Hepatocyte (in vitro differentiated cells): Measurements from ENCODE around the gene NT5E. TPM values are rescaled to one million over a fixed set of nuclear protein-coding genes. Genes with fewer than 3 reads are reported as not detected.
A peak's percentile ranks its signal among the peaks of the same experiment; 100 is the strongest.

Experiments used
- DNase-seq: peaks from one replicate; pipeline ENCODE4 v3.0.0-alpha.2; 2016; ENCODE audit warnings: low spot score
- H2AFZ ChIP-seq: fragments of 200-600 bp; sonication (generic); 2 replicates; pipeline ENCODE4 v1.6.0; 2016; ENCODE audit warnings: antibody characterized with exemption, mild to moderate bottlenecking
- H3K27ac ChIP-seq: fragments of 200-600 bp; sonication (generic); 2 replicates; pipeline ENCODE4 v1.5.1; 2016; ENCODE audit warnings: mild to moderate bottlenecking
- H3K27me3 ChIP-seq: fragments of 200-600 bp; sonication (generic); 2 replicates; pipeline ENCODE4 v1.6.1; 2016
- H3K36me3 ChIP-seq: fragments of 200-600 bp; sonication (generic); replicated peaks from 2 replicates; pipeline ENCODE4 v1.5.1; 2016; ENCODE audit warnings: low read depth; ENCODE audit not compliant: insufficient read depth
- H3K4me1 ChIP-seq: fragments of 200-600 bp; sonication (generic); 2 replicates; pipeline ENCODE4 v1.5.1; 2016; ENCODE audit warnings: mild to moderate bottlenecking, moderate library complexity; ENCODE audit not compliant: insufficient read depth
- H3K4me2 ChIP-seq: fragments of 200-600 bp; sonication (generic); 2 replicates; pipeline ENCODE4 v1.6.0; 2016
- H3K4me3 ChIP-seq: fragments of 200-600 bp; sonication (generic); 2 replicates; pipeline ENCODE4 v1.5.1; 2016; ENCODE audit warnings: mild to moderate bottlenecking
- H3K79me2 ChIP-seq: fragments of 200-600 bp; sonication (generic); 2 replicates; pipeline ENCODE4 v1.6.0; 2017; ENCODE audit warnings: mild to moderate bottlenecking
- H3K9me2 ChIP-seq: fragments of 200-600 bp; sonication (generic); replicated peaks from 2 replicates; pipeline ENCODE4 v1.6.0; 2017; ENCODE audit warnings: mild to moderate bottlenecking; ENCODE audit not compliant: insufficient read depth
- H3K9me3 ChIP-seq: fragments of 200-600 bp; sonication (generic); 2 replicates; pipeline ENCODE4 v1.5.1; 2016; ENCODE audit warnings: low read depth, mild to moderate bottlenecking
- H4K20me1 ChIP-seq: fragments of 200-600 bp; sonication (generic); 2 replicates; pipeline ENCODE4 v1.6.0; 2016; ENCODE audit warnings: mild to moderate bottlenecking; ENCODE audit not compliant: insufficient read depth, poor library complexity, severe bottlenecking
- EZH2 ChIP-seq: fragments of 200-600 bp; sonication (generic); IDR thresholded peaks from 2 replicates; pipeline ENCODE4 v1.6.1; 2016; ENCODE audit warnings: antibody characterized with exemption, mild to moderate bottlenecking, borderline replicate concordance
- EZH2phosphoT487 ChIP-seq: fragments of 200-600 bp; sonication (generic); IDR thresholded peaks from one replicate; pipeline ENCODE4 v1.6.1; 2018; ENCODE audit warnings: antibody characterized with exemption, mild to moderate bottlenecking, low read depth, moderate library complexity; ENCODE audit not compliant: unreplicated experiment, severe bottlenecking
- WGBS: methylation state at CpG from one replicate; pipeline ENCODE4 v1.1.6; 2016; ENCODE audit warnings: low lambda C conversion rate; ENCODE audit errors: missing lambda C conversion rate; 5-methylcytosine and 5-hydroxymethylcytosine counted together
- polyA plus RNA-seq: library from polyadenylated mRNA; unstranded; fragments of >200 nt; fragmentation: Nextera tagmentation; extraction: Ambion mirVana; gene quantifications from 2 replicates; pipeline ENCODE4 v1.2.1, GENCODE V29; 2016
- total RNA-seq: library from RNA; depleted of rRNA; stranded (reverse); fragments of >200 nt; gene quantifications from 2 replicates; pipeline ENCODE4 v1.2.3, GENCODE V29; 2014
- TF ChIP-seq, protein P1 (sequence below): fragments of 200-600 bp; sonication (generic); IDR thresholded peaks from 2 replicates; pipeline ENCODE4 v1.5.1; 2016; ENCODE audit warnings: antibody characterized with exemption, mild to moderate bottlenecking; ENCODE audit not compliant: poor library complexity

The NT5E gene
- total and polyA plus RNA-seq, 2 experiments from 2014 or later, result 1.8 to 3.0 TPM

DNA sequence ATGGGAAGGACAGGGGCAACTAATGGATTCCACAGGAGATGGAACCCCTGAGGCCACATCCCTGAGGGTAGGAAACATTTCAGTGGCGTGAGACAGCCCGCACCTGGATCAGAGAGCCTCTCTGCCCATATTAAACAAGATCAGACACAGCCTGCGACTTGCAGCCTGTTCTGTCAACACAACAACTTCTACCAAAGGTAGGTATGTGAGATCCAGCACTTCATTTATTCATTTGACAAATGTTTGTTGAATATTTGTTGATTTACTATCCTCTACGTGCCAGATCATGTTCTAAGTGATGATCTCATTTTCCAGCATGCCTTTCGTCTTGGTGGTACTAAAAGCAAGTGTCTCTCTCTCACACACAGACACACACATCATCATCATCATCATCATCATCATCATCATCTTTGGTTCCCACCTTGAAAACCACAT lies 43.2 kb upstream of the NT5E start:
- WGBS, result 82% methylated on average over 5 of the region's 5 CpGs
- Histone ChIP-seq H3K4me1 (peaks cover 38% of the 10 kb centered on the region), H3K27ac (peak overlapping the region; percentile 96)

DNA sequence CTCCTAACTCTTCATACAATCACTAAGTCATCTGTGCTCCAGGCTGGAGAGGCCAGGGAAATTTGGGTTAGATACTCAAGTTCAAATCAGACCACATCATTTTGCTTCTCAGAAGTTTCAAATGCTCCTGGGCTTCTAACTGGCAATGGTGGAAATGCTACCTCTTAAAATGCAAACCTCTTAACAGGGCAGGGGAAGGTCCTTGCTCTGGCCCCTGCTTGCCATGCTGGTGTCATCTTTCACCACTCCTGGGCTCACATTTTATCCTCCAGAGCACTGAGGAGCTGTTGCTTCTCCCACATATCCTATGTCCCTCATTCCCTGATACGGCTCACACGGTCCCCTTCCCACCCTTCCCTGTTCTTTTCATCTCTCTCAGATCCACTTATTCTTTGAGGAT lies 41.8 kb upstream of the NT5E start:
- Histone ChIP-seq H2AFZ (no peak overlapping the region), H3K9me3 (no peaks in the 10 kb centered on the region)

More for the DNA sequence above, 43.2 kb upstream of the NT5E start:
- DNase-seq, result no peak
- no peaks in the 10 kb centered on the region for H3K9me2 ChIP-seq
- H2AFZ ChIP-seq, result no peak overlapping the region
- no peaks in the 10 kb centered on the region for H3K79me2 ChIP-seq
- TF ChIP-seq EZH2phosphoT487, result no peak
- TF ChIP-seq, protein P1, sequence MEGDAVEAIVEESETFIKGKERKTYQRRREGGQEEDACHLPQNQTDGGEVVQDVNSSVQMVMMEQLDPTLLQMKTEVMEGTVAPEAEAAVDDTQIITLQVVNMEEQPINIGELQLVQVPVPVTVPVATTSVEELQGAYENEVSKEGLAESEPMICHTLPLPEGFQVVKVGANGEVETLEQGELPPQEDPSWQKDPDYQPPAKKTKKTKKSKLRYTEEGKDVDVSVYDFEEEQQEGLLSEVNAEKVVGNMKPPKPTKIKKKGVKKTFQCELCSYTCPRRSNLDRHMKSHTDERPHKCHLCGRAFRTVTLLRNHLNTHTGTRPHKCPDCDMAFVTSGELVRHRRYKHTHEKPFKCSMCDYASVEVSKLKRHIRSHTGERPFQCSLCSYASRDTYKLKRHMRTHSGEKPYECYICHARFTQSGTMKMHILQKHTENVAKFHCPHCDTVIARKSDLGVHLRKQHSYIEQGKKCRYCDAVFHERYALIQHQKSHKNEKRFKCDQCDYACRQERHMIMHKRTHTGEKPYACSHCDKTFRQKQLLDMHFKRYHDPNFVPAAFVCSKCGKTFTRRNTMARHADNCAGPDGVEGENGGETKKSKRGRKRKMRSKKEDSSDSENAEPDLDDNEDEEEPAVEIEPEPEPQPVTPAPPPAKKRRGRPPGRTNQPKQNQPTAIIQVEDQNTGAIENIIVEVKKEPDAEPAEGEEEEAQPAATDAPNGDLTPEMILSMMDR, result no peak
- no peaks in the 10 kb centered on the region for H4K20me1 ChIP-seq
- no peak overlapping the region for H3K4me2 ChIP-seq
- no peaks in the 10 kb centered on the region for H3K9me3 ChIP-seq
- no peaks in the 10 kb centered on the region for H3K27me3 ChIP-seq
- H3K36me3 ChIP-seq, result no peaks in the 10 kb centered on the region
- no peak overlapping the region for H3K4me3 ChIP-seq

DNA sequence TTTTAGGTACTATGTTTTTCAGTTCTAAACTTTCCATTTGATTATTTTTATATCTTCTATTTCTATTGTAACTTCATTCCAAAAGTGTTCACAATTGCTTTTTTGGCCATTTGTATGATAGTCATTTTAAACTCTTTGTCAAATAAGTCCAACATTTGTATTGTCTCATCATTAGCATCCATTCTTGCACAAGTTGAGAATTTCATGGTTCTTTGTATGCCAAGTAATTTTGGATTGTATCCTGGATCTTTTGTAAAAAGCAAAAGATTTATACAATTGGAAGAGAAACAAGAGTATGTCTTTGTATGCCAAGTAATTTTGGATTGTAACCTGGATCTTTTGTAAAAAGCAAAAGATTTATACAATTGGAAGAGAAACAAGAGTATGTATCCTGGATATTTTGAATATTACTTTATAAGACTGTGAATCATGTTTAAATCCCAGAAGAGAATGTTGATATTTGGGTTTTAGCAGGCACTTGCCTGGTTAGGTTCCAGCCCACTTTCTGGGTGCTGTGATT lies 36.9 kb upstream of the NT5E start:
- H3K27me3 ChIP-seq, result no peaks in the 10 kb centered on the region
- H3K27ac ChIP-seq, result no peak overlapping the region
- no peak overlapping the region for H3K4me3 ChIP-seq
- H3K79me2 ChIP-seq, result no peaks in the 10 kb centered on the region
- no peak for DNase-seq
- no peak overlapping the region for H3K4me2 ChIP-seq
- no peaks in the 10 kb centered on the region for H4K20me1 ChIP-seq
- H3K9me2 ChIP-seq, result no peaks in the 10 kb centered on the region
- H3K36me3 ChIP-seq, result no peaks in the 10 kb centered on the region
- H3K4me1 ChIP-seq, result no peaks in the 10 kb centered on the region
- no peak for TF ChIP-seq EZH2
- TF ChIP-seq EZH2phosphoT487, result no peak
- TF ChIP-seq, protein P1, result no peak
- no peak overlapping the region for H2AFZ ChIP-seq
- H3K9me3 ChIP-seq, result no peaks in the 10 kb centered on the region

More for the DNA sequence above, 41.8 kb upstream of the NT5E start:
- H3K4me3 ChIP-seq, result no peak overlapping the region
- H3K4me1 ChIP-seq, result peaks cover 33% of the 10 kb centered on the region
- DNase-seq, result no peak
- no peaks in the 10 kb centered on the region for H3K36me3 ChIP-seq
- 65% methylated on average over 2 of the region's 2 CpGs for WGBS
- H3K27me3 ChIP-seq, result no peaks in the 10 kb centered on the region
- no peak overlapping the region for H3K27ac ChIP-seq
- H3K9me2 ChIP-seq, result no peaks in the 10 kb centered on the region
- H4K20me1 ChIP-seq, result no peaks in the 10 kb centered on the region
- no peak overlapping the region for H3K4me2 ChIP-seq
- TF ChIP-seq EZH2phosphoT487 (no peak), EZH2 (no peak)
- TF ChIP-seq, protein P1, result no peak
- H3K79me2 ChIP-seq, result no peaks in the 10 kb centered on the region

DNA sequence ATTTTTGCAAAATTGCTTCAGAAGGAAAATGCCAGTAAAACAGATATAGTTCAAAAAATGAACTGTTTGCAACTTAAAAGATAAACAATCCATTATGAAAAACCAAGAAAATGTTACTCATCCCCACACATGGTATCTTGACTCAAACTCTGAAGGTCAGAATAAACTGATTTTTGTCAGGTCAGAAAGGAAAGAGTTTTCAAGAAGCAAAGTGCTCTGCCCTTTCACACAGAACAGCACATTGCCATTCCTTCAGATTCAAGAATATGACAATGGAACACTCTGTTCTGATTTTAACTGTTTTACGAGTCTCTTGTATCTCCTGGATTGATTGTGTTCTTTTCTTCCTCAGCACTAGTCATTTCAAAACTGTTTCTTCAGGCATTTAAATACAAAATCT lies 33.8 kb upstream of the NT5E start:
- no peaks in the 10 kb centered on the region for H3K9me3 ChIP-seq
- DNase-seq, result no peak
- H3K27ac ChIP-seq, result no peak overlapping the region
- H3K79me2 ChIP-seq, result no peaks in the 10 kb centered on the region
- no peaks in the 10 kb centered on the region for H4K20me1 ChIP-seq
- no peak overlapping the region for H2AFZ ChIP-seq
- no peaks in the 10 kb centered on the region for H3K4me1 ChIP-seq
- no peaks in the 10 kb centered on the region for H3K36me3 ChIP-seq
- no peaks in the 10 kb centered on the region for H3K27me3 ChIP-seq
- WGBS, result 74% methylated on average over 1 of the region's 1 CpG
- TF ChIP-seq EZH2phosphoT487, result no peak
- TF ChIP-seq EZH2, result no peak
- TF ChIP-seq, protein P1, result no peak
- no peaks in the 10 kb centered on the region for H3K9me2 ChIP-seq
- no peak overlapping the region for H3K4me3 ChIP-seq
- no peak overlapping the region for H3K4me2 ChIP-seq
